ENCODE data around the gene TMUB1.

GRCh38 chr7:151128144-151128543, 44.9 kb upstream of the TMUB1 start:
- no peak for TF ChIP-seq CTCF (IDR thresholded peaks at IDR 0.05; ENCODE audit: poor library complexity)
- no peak for TF ChIP-seq EZH2 (IDR thresholded peaks at IDR 0.05; ENCODE audit: borderline replicate concordance)

All from hepatocyte (in vitro differentiated cells).